Bronchus fibroblast of lung (primary cell): ENCODE results near the gene SPIN4. TPM values are rescaled to one million over a fixed set of nuclear protein-coding genes. Genes with fewer than 3 reads are reported as not detected.

Experiments used
- total RNA-seq: library from RNA; depleted of rRNA; stranded (reverse); fragments of >200 nt; gene quantifications from 2 replicates; pipeline ENCODE4 v1.2.3, GENCODE V29; 2015

SPIN4 gene
- 4.0 and 4.2 TPM in 2 replicates for total RNA-seq

GRCh38 chrX:63350941-63351616 is at the start of gene SPIN4:
SPIN4 (minus strand) TSS chrX:63351332; CDS start chrX:63350819, 513 bp downstream.

